ENCODE data around the gene FBXO21.
"Not testable (repeated sequence)": the region's sequence is repeated elsewhere in the genome, so short reads cannot be mapped to it uniquely, and the experiment has no call there.

Gene FBXO21

DNA sequence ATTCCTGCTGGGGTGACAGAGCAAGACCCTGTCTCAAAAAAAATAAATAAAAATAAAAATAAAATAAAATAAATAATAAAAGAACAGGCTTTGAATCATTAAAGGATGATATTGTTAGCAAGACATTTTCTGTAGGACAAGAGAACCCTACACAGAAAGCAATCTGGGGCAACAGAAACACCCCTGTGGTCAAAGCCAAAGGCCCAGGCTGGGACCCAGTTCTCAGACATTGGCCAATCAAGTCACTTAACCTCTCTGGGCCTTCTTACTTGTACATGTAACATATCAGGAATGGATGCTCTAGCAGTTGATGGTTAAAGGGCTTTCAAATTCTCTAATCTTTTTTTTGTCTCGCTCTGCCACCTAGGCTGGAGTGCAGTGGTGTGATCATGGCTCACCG is 55.5 kb downstream of the FBXO21 start:
- DNase-seq (ENCODE audit: low spot score), result no peak

DNA sequence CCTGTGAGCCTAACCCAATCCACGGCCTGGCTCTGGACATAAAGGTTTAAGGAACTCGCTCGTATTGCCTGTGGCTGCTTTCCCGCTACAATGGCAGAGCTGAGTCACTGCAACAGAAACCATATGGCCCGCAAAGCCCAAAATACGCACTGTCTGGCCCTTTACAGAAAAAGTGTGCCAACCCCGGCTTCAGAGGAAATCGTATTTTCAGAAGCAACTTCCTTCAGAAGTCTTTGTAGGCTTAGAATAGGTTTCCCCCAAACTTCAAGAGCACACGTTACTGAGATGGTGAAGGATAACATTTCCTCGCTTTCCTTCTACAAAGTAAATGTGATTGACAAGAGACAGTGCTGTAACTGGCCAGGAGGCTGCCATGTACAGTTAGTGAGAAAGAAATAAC is 56.2 kb downstream of the FBXO21 start:
- DNase-seq (ENCODE audit: low spot score), result peak; percentile 36

DNA sequence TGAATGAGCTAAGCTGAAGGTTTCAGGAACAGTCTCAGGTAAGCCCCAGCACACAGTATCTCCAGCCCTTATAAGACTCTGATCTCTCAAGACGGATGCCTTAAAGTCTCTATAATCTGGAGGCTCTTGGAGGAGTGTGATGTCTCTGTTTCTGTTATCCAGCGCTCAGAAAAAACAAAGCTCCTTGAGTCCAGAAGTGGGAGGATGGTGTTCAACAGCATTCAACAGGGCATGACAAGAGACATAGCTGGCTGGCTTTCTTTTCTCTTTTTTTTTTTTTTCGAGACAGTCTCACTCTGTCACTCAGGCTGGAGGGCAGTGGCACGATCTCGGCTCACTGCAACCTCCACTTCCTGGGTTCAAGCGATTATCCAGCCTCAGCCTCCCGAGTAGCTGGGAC is 59.5 kb downstream of the FBXO21 start:
- no peak for DNase-seq (ENCODE audit: low spot score)

DNA sequence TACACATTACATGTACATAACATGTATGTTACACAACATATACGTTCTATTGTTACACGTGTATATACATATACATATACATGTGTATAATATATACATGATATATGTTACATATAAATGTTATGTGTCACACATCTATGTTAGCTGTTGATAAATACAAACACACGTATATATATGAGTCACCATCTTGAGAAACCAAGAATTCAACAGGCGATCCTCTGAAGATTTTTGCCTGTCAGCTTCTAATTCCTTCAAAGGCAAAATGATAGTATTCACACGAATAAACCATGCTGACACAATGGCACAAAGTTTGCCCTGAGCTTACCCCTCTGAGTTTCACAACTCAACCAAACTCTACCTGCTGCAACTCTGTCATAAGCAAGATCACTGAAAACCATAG is 60.9 kb downstream of the FBXO21 start:
- no peak for DNase-seq (ENCODE audit: low spot score)

DNA sequence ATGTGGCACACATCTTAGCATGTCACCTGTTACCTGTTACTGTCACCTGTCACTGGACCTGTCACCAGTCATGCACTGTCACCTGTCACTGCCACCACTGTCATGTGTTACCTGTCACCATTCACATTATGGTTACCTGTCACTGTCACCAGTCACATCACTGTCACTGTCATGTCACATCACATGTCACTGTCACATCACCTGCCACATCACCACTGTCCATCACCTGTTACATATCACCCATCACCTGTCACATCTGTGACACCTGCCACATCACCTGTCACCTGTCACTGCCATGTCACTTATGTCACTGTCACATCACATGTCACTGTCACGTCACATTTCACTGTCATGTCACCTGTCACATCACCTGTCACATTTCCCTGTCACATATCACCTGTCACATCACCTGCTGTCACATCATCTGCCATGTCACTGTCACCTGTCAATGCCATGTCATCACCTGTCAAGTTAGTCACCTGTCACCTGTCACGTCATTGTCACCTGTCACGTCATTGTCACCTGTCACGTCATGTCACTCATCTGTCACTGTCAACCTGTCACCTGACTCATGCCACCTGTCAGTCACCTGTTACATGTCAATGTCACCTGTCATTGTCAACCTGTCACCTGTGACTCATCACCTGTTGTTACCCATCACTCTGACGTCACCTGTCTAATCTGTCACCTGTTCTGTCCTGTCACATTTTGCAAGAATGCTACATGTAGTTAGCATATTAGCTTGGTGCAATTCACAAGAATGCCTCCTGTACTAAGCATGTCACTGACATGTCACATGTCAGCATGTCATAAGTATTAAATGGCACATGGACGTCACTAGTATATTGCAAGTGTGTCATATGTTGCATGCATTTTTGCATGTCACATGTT is 62.1 kb downstream of the FBXO21 start:
- no peak for DNase-seq (ENCODE audit: low spot score)

- no peak for DNase-seq (ENCODE audit: low spot score)
These were observed 63.9 kb downstream of the FBXO21 start for GRCh38 chr12:117126335-117126734.

DNA sequence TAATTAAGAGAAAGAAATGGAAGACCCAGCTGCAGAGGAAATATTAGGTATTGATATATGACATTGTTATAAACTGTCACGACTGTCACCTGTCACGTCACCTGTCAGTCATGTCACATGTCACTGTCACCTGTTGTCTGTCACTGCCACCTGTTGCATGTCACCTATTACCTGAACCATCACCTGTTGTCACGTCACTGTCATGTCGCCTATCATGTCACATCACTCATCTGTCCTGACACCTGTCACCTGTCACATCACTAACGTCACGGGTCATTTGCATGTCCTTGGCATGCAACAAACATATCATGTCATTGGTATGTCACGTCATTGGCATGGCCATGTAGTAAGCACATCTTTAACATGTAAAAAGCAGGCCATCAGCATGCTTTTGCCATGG is 64.5 kb downstream of the FBXO21 start:
- DNase-seq (ENCODE audit: low spot score), result no peak

GRCh38 chr12:117125272-117125613 is 65.0 kb downstream of the FBXO21 start:
- DNase-seq (ENCODE audit: low spot score), result no peak

- no peak for DNase-seq (ENCODE audit: low spot score)
These were observed 65.6 kb downstream of the FBXO21 start for GRCh38 chr12:117124421-117125271.

- DNase-seq (ENCODE audit: low spot score), result no peak
These were observed 68.8 kb downstream of the FBXO21 start for GRCh38 chr12:117121441-117121840.

GRCh38 chr12:117120787-117121186 is 69.5 kb downstream of the FBXO21 start:
- DNase-seq (ENCODE audit: low spot score), result no peak

DNA sequence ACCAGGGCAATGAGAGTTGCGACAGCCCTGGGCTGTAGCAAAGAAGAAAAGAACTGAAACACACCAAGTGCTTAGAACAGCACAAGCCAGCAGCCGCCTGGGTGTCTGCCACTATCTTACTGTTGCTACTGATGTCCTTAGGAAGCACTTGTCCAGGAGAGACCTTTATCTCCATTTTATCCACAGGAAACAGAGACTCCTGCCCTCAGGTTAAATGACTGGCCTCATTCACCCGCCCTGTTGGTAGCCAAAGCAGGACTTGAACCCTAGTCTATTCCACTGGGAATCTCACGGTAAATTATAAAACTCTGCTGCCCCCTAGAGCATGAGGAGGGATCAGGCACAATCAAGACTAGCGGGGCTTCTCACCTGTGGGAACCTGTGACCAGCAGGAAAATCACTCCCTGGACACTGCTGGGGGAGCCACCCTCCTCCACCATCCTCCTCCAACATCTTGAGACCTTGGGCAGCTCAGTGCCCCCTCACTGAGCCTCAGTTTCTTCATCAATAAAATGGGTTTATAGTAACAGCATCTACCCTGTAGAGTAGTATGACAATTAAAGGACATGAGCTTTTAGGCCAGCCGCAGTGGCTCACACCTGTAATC is 70.6 kb downstream of the FBXO21 start:
- DNase-seq (ENCODE audit: low spot score), result peak; percentile 25

DNA sequence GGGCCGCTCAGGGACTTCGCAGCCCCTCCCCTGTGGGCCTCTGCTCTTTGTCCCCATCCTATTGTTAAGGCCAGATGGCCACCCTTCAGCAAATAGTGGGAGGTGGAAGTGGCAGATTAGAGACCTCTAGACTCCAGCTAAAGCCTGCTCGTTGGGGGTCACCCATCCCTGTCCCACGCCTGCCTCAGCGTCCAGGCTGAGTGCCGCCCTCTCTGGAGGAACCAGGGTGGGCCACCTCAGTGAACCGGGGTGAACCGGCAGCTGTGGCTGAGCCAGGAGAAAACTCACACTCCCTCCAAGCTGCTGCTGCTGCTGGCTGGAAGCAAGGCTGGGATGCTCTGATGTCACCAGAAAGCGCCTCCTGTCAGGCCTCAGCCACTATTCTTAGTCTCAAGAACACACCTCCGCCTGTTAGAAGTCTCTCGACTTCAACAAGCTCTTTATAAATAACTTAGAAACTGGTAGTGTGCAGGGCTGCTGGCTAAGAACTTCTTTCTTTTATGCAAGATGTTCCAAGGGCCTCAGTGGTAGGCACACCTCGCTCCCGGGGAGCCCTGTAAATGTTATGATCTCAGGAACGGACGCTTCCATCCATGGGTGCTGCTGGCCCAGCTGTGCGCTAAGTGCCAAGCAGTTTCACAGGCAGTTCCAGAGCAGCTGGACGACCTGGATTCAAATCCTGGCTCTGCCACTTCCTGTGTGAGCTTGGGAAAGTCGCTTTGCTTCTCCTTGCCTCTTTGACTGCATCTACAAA is 71.3 kb downstream of the FBXO21 start:
- DNase-seq (ENCODE audit: low spot score), result no peak

- DNase-seq (ENCODE audit: low spot score), result no peak
These were observed 75.5 kb downstream of the FBXO21 start for GRCh38 chr12:117114784-117115183.

DNA sequence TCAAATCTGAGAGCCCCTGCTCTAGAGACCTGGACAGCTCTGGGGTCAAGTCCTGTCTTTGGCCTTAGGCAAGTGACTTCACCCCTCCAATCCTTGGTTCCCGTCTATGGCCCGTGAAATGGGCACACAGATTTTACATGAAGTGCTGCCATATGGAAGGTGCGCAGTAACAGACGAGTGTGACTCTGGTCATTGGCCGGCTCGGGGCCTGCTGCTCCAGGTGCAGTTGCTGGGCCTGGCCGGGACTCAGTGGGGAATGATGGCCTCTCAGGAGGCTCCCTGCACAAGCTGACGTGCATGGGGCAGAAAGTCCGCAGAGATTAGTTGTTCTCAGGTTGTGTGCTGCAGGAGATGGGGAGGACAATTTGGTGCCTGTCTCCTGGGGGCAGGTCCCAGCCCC is 77.0 kb downstream of the FBXO21 start:
- no peak for DNase-seq (ENCODE audit: low spot score)

GRCh38 chr12:117111821-117112595 is 78.3 kb downstream of the FBXO21 start:
- no peak for DNase-seq (ENCODE audit: low spot score)

- no peak for DNase-seq (ENCODE audit: low spot score)
These were observed 78.9 kb downstream of the FBXO21 start for GRCh38 chr12:117111386-117111785.

DNA sequence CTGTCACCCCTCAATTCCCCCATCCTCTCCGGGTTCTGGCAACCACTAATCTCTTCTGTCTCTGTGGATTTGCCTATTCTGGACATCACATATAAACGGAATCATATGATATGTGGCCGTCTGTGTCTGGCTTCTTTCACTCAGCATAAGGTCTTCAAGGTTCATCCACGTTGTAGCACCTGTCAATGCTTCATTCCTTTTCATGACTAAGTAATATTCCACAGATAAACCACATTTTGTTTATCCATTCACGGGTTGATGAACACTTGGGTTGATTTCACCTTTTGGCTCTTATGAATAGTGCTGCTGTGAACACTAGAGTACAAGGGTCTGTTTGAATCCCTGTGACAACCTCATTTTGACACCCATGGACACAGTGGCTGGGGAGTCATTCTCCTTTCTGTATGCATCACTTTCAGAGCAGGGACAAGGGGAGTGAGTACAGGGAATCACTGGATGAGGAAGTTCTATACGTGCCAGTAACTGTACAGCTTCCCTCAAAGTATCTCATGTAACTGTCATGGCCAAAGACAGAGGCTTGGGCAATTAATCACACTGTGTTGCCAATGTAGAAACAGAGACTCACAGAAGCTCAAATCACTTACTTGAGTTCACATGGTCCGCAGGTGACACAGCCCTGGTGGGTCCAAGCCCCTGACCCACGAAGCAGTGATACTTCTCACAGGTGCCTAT is 80.2 kb downstream of the FBXO21 start:
- DNase-seq (ENCODE audit: low spot score), result no peak

DNA sequence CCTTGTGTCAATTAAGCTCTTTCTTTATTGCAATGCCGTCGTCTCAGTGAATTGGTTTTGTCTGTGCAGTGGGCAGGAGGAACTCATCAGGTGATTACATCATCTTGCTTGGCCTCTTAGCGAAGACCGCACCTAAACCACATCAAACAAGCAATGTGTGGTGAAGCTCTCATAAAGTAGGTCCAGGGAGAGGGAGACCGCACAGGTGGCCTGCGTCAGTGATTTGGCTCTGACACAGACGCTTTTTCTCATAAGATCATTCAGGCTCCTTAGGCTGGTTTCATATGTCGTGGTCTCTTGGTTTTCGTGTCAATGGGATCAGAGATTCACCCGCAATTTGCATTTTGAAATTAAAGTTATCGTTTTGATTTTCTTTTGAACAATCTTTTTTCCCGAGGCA is 84.4 kb downstream of the FBXO21 start:
- peak; percentile 33 for DNase-seq (ENCODE audit: low spot score)

DNA sequence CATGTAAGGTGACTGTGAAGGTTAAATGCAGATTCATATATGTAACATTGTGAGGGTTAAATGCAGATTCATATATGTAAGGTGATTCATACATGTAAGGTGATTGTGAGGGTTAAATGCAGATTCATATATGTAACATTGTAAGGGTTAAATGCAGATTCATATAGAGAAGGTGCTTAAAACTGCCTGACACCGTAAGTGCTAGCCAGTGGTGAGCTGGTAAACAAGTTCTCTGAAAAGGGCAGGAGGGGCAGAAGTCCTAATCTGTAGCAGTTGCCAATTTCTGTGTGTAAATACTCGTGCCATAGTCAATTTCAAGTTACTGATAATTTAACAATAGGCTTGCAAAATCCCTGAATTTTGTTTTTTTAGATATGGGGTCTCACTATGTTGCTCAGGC is 86.3 kb downstream of the FBXO21 start:
- not testable (repeated sequence) for DNase-seq (ENCODE audit: low spot score)

GRCh38 chr12:117102800-117103181 is 87.5 kb downstream of the FBXO21 start:
- DNase-seq (ENCODE audit: low spot score), result no peak
